ENCODE measurements around the gene CDC42BPA. TPM values are rescaled to one million over a fixed set of nuclear protein-coding genes. Genes with fewer than 3 reads are reported as not detected.

Gene CDC42BPA
- total RNA-seq, 1 experiment from 2014 or later: 30.1 TPM

- WGBS (ENCODE audit: extremely low coverage, insufficient read length, low lambda C conversion rate): no CpG with 5 or more reads among the region's 3 CpGs
- H3K23me2 ChIP-seq (ENCODE audit: insufficient read length, low read depth, low read length, poor library complexity, severe bottlenecking): no peaks in the 10 kb centered on the region
- no peak overlapping the region for H4K8ac ChIP-seq (replicated peaks; ENCODE audit: insufficient read length, low read depth, low read length)
- H3K4ac ChIP-seq (ENCODE audit: low read depth, low read length): no peak overlapping the region
- H3K79me2 ChIP-seq (ENCODE audit: insufficient read depth, low read length): no peaks in the 10 kb centered on the region
- H3K4me2 ChIP-seq (ENCODE audit: insufficient read depth, insufficient read length, low read length): no peak overlapping the region
- H3K79me1 ChIP-seq (ENCODE audit: insufficient read depth, low read depth, low read length, poor library complexity, severe bottlenecking): peaks cover 5% of the 10 kb centered on the region
- Mint-ChIP-seq H3K4me3 (no peak overlapping the region), H3K36me3 (ENCODE audit: insufficient read depth in 1 of 3, low read depth in 3 of 3) (peaks cover 1 to 7% (median 6%) of the 10 kb centered on the region in 3 experiments; a peak in 5 of 7 replicates), H3K27me3 (ENCODE audit: low read depth) (no peaks in the 10 kb centered on the region), H3K27ac (no peak overlapping the region), H3K9me3 (peaks cover 2 to 4% of the 10 kb centered on the region in 2 experiments; a peak in 2 of 5 replicates), H3K4me1 (peaks cover 31 to 45% of the 10 kb centered on the region in 2 experiments)
- H3K23ac ChIP-seq (ENCODE audit: insufficient read length, low read depth, low read length): no peak overlapping the region
- TF ChIP-seq, protein P1, sequence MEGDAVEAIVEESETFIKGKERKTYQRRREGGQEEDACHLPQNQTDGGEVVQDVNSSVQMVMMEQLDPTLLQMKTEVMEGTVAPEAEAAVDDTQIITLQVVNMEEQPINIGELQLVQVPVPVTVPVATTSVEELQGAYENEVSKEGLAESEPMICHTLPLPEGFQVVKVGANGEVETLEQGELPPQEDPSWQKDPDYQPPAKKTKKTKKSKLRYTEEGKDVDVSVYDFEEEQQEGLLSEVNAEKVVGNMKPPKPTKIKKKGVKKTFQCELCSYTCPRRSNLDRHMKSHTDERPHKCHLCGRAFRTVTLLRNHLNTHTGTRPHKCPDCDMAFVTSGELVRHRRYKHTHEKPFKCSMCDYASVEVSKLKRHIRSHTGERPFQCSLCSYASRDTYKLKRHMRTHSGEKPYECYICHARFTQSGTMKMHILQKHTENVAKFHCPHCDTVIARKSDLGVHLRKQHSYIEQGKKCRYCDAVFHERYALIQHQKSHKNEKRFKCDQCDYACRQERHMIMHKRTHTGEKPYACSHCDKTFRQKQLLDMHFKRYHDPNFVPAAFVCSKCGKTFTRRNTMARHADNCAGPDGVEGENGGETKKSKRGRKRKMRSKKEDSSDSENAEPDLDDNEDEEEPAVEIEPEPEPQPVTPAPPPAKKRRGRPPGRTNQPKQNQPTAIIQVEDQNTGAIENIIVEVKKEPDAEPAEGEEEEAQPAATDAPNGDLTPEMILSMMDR (conservative IDR thresholded peaks at IDR 0.05): no peak
- no peaks in the 10 kb centered on the region for H3K27me3 ChIP-seq (ENCODE audit: insufficient read depth, low read length)
- no peak overlapping the region for H3K9ac ChIP-seq (ENCODE audit: extremely low read depth, insufficient read length, low read length)
- no peak overlapping the region for H2BK120ac ChIP-seq (ENCODE audit: low read depth, low read length, poor library complexity, severe bottlenecking)
- no peak overlapping the region for H3K18ac ChIP-seq (ENCODE audit: insufficient read length, low read depth, low read length)
- no peak overlapping the region for H2AFZ ChIP-seq (ENCODE audit: low read length)
- H3K4me1 ChIP-seq (ENCODE audit: insufficient read depth, low read length): peaks cover 3% of the 10 kb centered on the region
- no peak overlapping the region for H2BK12ac ChIP-seq (ENCODE audit: insufficient read length, low read depth, low read length)
- H3T11ph ChIP-seq (ENCODE audit: low read length): no peak overlapping the region
- H2BK15ac ChIP-seq (ENCODE audit: low read depth, low read length): no peak overlapping the region
- H3K56ac ChIP-seq (ENCODE audit: insufficient read length, low read depth, low read length): no peak overlapping the region
- DNase-seq: no peak
- H4K91ac ChIP-seq (ENCODE audit: insufficient read length, low read depth, low read length): no peak overlapping the region
- H3K14ac ChIP-seq (ENCODE audit: insufficient read depth, low read length): no peak overlapping the region
- no peak overlapping the region for H3K27ac ChIP-seq (ENCODE audit: insufficient read length, low read depth, low read length)
- no peak overlapping the region for H2BK20ac ChIP-seq (ENCODE audit: low read depth, low read length, poor library complexity, severe bottlenecking)
- H4K20me1 ChIP-seq (ENCODE audit: control insufficient read depth, insufficient read depth, insufficient read length): no peaks in the 10 kb centered on the region
- H2AK5ac ChIP-seq (ENCODE audit: insufficient read length, low read length): no peak overlapping the region
- no peaks in the 10 kb centered on the region for H3K9me3 ChIP-seq (ENCODE audit: control insufficient read depth, low read depth, low read length)
- H2BK5ac ChIP-seq (ENCODE audit: insufficient read length, low read length): no peak overlapping the region
- no peak overlapping the region for H4K5ac ChIP-seq (ENCODE audit: insufficient read length, low read depth, low read length)
These were observed 368.9 kb downstream of the CDC42BPA start for GRCh38 chr1:226949401-226949800.

All from H9 (cell line).